ENCODE results near the gene EMP3. TPM values are rescaled to one million over a fixed set of nuclear protein-coding genes. Genes with fewer than 3 reads are reported as not detected.

EMP3 gene
- total RNA-seq, 1 donor: 185 TPM

GRCh38 chr19:48330012-48330681 is 4.8 kb downstream of the EMP3 start:
- DNase-seq (ENCODE audit: insufficient read length, low spot score, missing footprints): peak; percentile 38

GRCh38 chr19:48332351-48332661 is 7.0 kb downstream of the EMP3 start:
- no peak for DNase-seq (ENCODE audit: insufficient read length, low spot score, missing footprints)
- H3K27me3 ChIP-seq (ENCODE audit: insufficient read depth, low read length): no peaks in the 10 kb centered on the region
- H2AFZ ChIP-seq (ENCODE audit: low read length): no peak overlapping the region
- H3K9me3 ChIP-seq (ENCODE audit: low read depth, low read length): no peaks in the 10 kb centered on the region
- peaks cover 26% of the 10 kb centered on the region for H3K4me1 ChIP-seq (ENCODE audit: insufficient read depth, low read length)
- no peak for TF ChIP-seq CTCF (IDR thresholded peaks at IDR 0.05; ENCODE audit: extremely low read depth, low read depth, low read length)
- peaks cover 17% of the 10 kb centered on the region for H4K20me1 ChIP-seq (ENCODE audit: insufficient read depth, low read length)
- H3K4me3 ChIP-seq (ENCODE audit: insufficient read depth, low read length): peak overlapping the region; percentile 64
- H3K36me3 ChIP-seq (ENCODE audit: insufficient read depth, low read length): peaks cover 32% of the 10 kb centered on the region
- peak overlapping the region; percentile 87 for H3K4me2 ChIP-seq (ENCODE audit: insufficient read depth, low read length)
- peaks cover 21% of the 10 kb centered on the region for H3K79me2 ChIP-seq (ENCODE audit: insufficient read depth, low read length)
- no peak overlapping the region for H3K27ac ChIP-seq (ENCODE audit: low read depth, low read length)

More at GRCh38 chr19:48330012-48330681, 4.8 kb downstream of the EMP3 start:
- TF ChIP-seq CTCF (IDR thresholded peaks at IDR 0.05; ENCODE audit: extremely low read depth, low read depth, low read length): no peak
- H3K27me3 ChIP-seq (ENCODE audit: insufficient read depth, low read length): no peaks in the 10 kb centered on the region
- no peak overlapping the region for H3K4me2 ChIP-seq (ENCODE audit: insufficient read depth, low read length)
- H3K4me1 ChIP-seq (ENCODE audit: insufficient read depth, low read length): peaks cover 41% of the 10 kb centered on the region
- H3K9me3 ChIP-seq (ENCODE audit: low read depth, low read length): no peaks in the 10 kb centered on the region
- H4K20me1 ChIP-seq (ENCODE audit: insufficient read depth, low read length): peaks cover 26% of the 10 kb centered on the region
- peaks cover 41% of the 10 kb centered on the region for H3K79me2 ChIP-seq (ENCODE audit: insufficient read depth, low read length)
- H3K27ac ChIP-seq (ENCODE audit: low read depth, low read length): no peak overlapping the region
- H3K4me3 ChIP-seq (ENCODE audit: insufficient read depth, low read length): no peak overlapping the region
- H3K36me3 ChIP-seq (ENCODE audit: insufficient read depth, low read length): peaks cover 34% of the 10 kb centered on the region
- H2AFZ ChIP-seq (ENCODE audit: low read length): no peak overlapping the region

- Histone ChIP-seq H3K9me3 (ENCODE audit: low read depth, low read length) (no peaks in the 10 kb centered on the region), H3K79me2 (ENCODE audit: insufficient read depth, low read length) (peaks cover 16% of the 10 kb centered on the region), H3K4me1 (ENCODE audit: insufficient read depth, low read length) (peaks cover 24% of the 10 kb centered on the region), H3K36me3 (ENCODE audit: insufficient read depth, low read length) (peaks cover 27% of the 10 kb centered on the region), H3K4me3 (ENCODE audit: insufficient read depth, low read length) (peak overlapping the region; percentile 64), H3K27ac (ENCODE audit: low read depth, low read length) (peak overlapping the region; percentile 15), H3K27me3 (ENCODE audit: insufficient read depth, low read length) (no peaks in the 10 kb centered on the region), H4K20me1 (ENCODE audit: insufficient read depth, low read length) (peaks cover 14% of the 10 kb centered on the region), H2AFZ (ENCODE audit: low read length) (peak overlapping the region; percentile 34), H3K4me2 (ENCODE audit: insufficient read depth, low read length) (peak overlapping the region; percentile 87)
- no peak for TF ChIP-seq CTCF (IDR thresholded peaks at IDR 0.05; ENCODE audit: extremely low read depth, low read depth, low read length)
- DNase-seq (ENCODE audit: insufficient read length, low spot score, missing footprints): peak; percentile 99
Observed at GRCh38 chr19:48332662-48333466, 7.5 kb downstream of the EMP3 start.
